CD1c-positive myeloid dendritic cell (primary cell): Measurements from ENCODE around the gene KCMF1.

Experiments used
- DNase-seq: peaks from one replicate; pipeline ENCODE4 v3.0.0-alpha.2; 2016; ENCODE audit errors: extremely low spot score

The KCMF1 gene

GRCh38 chr2:85078536-85078935, 107.6 kb downstream of the KCMF1 start:
- DNase-seq: no peak

- no peak for DNase-seq
Measured at GRCh38 chr2:85083092-85083491, 112.1 kb downstream of the KCMF1 start.

- DNase-seq: no peak
Measured at GRCh38 chr2:85085563-85085962, 114.6 kb downstream of the KCMF1 start.

- DNase-seq: no peak
Measured at GRCh38 chr2:85087541-85087940, 116.6 kb downstream of the KCMF1 start.

GRCh38 chr2:85088921-85089320, 118.0 kb downstream of the KCMF1 start:
- DNase-seq: no peak

GRCh38 chr2:85089585-85089984, 118.6 kb downstream of the KCMF1 start:
- DNase-seq: no peak

- no peak for DNase-seq
Measured at GRCh38 chr2:85091838-85092237, 120.9 kb downstream of the KCMF1 start.

- DNase-seq: no peak
Measured at GRCh38 chr2:85095094-85095493, 124.1 kb downstream of the KCMF1 start.

GRCh38 chr2:85096616-85097015, 125.7 kb downstream of the KCMF1 start:
- no peak for DNase-seq

- no peak for DNase-seq
Measured at GRCh38 chr2:85104228-85104627, 133.3 kb downstream of the KCMF1 start.

GRCh38 chr2:85106489-85107180, 135.7 kb downstream of the KCMF1 start:
- no peak for DNase-seq
